IMR-90 (cell line): ENCODE results near the gene ITGB1. TPM values are rescaled to one million over a fixed set of nuclear protein-coding genes. Genes with fewer than 3 reads are reported as not detected.

Experiments used
- ATAC-seq: fragments of 200-7000 bp; cut with Tn5 transposase; 2 replicates; pipeline ENCODE4 v1.9.1; 2020; ENCODE audit warnings: low read depth, mild to moderate bottlenecking, moderate library complexity
- BruUV-seq: library from RNA; stranded (reverse); fragments of 400-500 nt; replicated peaks from 2 replicates; lab custom pipeline; 2021; lab: Mats Ljungman, UMichigan
- CTCF ChIA-PET: fragments of 300-600 bp; formaldehyde crosslinking; extraction: SDS; loops from one replicate; lab custom pipeline; 2021; ENCODE audit warnings: antibody characterized with exemption; lab: Yijun Ruan, JAX
- POLR2A ChIA-PET: fragments of 300-600 bp; sonication (Branson Sonifier 250); formaldehyde crosslinking; loops from one replicate; lab custom pipeline; 2022; ENCODE audit warnings: antibody characterized with exemption; ENCODE audit not compliant: unreplicated experiment; lab: Charles Lee
- DNase-seq: peaks from one replicate; pipeline ENCODE4 v3.0.0; 2013
- H2AFZ ChIP-seq: replicated peaks from 2 replicates; pipeline ENCODE3; 2013; ENCODE audit warnings: low read length, mild to moderate bottlenecking; ENCODE audit not compliant: poor library complexity
- H2AK5ac ChIP-seq: 2 replicates; pipeline ENCODE4 v1.6.1; 2013; ENCODE audit warnings: low read depth, low read length, inconsistent platforms
- H2AK9ac ChIP-seq: replicated peaks from 2 replicates; pipeline ENCODE3; 2013; ENCODE audit warnings: mild to moderate bottlenecking, low read depth, low read length, moderate library complexity; ENCODE audit not compliant: poor library complexity
- H2BK120ac ChIP-seq: 2 replicates; pipeline ENCODE4 v1.6.1; 2013; ENCODE audit warnings: low read depth, low read length, inconsistent platforms
- H2BK15ac ChIP-seq: 3 replicates; pipeline ENCODE4 v1.6.1; 2013; ENCODE audit warnings: low read depth, low read length, inconsistent platforms
- H2BK20ac ChIP-seq: 2 replicates; pipeline ENCODE4 v1.6.1; 2013; ENCODE audit warnings: low read depth, mild to moderate bottlenecking, inconsistent platforms, low read length, moderate library complexity
- H2BK5ac ChIP-seq: 2 replicates; pipeline ENCODE4 v1.6.1; 2013; ENCODE audit warnings: mild to moderate bottlenecking, low read depth, low read length, inconsistent platforms; ENCODE audit not compliant: poor library complexity, severe bottlenecking
- H3K14ac ChIP-seq: replicated peaks from 2 replicates; pipeline ENCODE4 v1.6.1; 2013; ENCODE audit warnings: low read depth, low read length, inconsistent platforms
- H3K18ac ChIP-seq: 2 replicates; pipeline ENCODE4 v1.6.1; 2013; ENCODE audit warnings: low read depth, low read length, control low read depth
- H3K23ac ChIP-seq: 2 replicates; pipeline ENCODE4 v1.6.1; 2013; ENCODE audit warnings: low read depth, low read length, inconsistent platforms
- H3K27ac ChIP-seq: 2 replicates; pipeline ENCODE4 v1.5.1; 2013; ENCODE audit warnings: mild to moderate bottlenecking, control low read depth, low read length; ENCODE audit not compliant: insufficient read depth
- H3K27me3 ChIP-seq: 2 replicates; pipeline ENCODE4 v1.6.1; 2013; ENCODE audit warnings: low read length; ENCODE audit not compliant: control insufficient read depth, insufficient read depth
- H3K36me3 ChIP-seq: 2 replicates; pipeline ENCODE4 v1.6.1; 2013; ENCODE audit warnings: low read length, mixed read lengths; ENCODE audit not compliant: control insufficient read depth, insufficient read depth
- H3K4ac ChIP-seq: 2 replicates; pipeline ENCODE4 v1.6.1; 2013; ENCODE audit warnings: low read depth, low read length, inconsistent platforms
- H3K4me1 ChIP-seq: 2 replicates; pipeline ENCODE4 v1.6.1; 2013; ENCODE audit warnings: low read length, mixed read lengths; ENCODE audit not compliant: control insufficient read depth, insufficient read depth
- H3K4me2 ChIP-seq: 2 replicates; pipeline ENCODE4 v1.6.1; 2013; ENCODE audit warnings: low read depth, mild to moderate bottlenecking, control low read depth, low read length, moderate library complexity
- H3K4me3 ChIP-seq: 2 replicates; pipeline ENCODE4 v1.5.1; 2013; ENCODE audit warnings: low read depth, mild to moderate bottlenecking, control low read depth, low read length, moderate library complexity; ENCODE audit not compliant: insufficient read depth
- H3K56ac ChIP-seq: 2 replicates; pipeline ENCODE4 v1.6.1; 2013; ENCODE audit warnings: low read length, inconsistent platforms; ENCODE audit not compliant: insufficient read depth; ENCODE audit errors: extremely low read depth
- H3K79me1 ChIP-seq, 2 experiments: 2 replicates each; pipeline ENCODE4 v1.6.1; 2013; ENCODE audit warnings: low read length in 2 of 2, inconsistent platforms in 1 of 2, low read depth in 1 of 2
- H3K9ac ChIP-seq: 2 replicates; pipeline ENCODE4 v1.6.1; 2013; ENCODE audit warnings: low read depth, low read length, control low read depth
- H3K9me1 ChIP-seq: 2 replicates; pipeline ENCODE4 v1.6.1; 2013; ENCODE audit warnings: low read length, inconsistent platforms; ENCODE audit not compliant: insufficient read depth
- H3K9me3 ChIP-seq: 2 replicates; pipeline ENCODE4 v1.6.1; 2013; ENCODE audit warnings: low read length; ENCODE audit not compliant: control insufficient read depth, insufficient read depth
- H4K20me1 ChIP-seq: 2 replicates; pipeline ENCODE4 v1.6.1; 2013; ENCODE audit warnings: low read length, inconsistent platforms; ENCODE audit not compliant: insufficient read depth
- H4K5ac ChIP-seq: 2 replicates; pipeline ENCODE4 v1.6.1; 2013; ENCODE audit warnings: mild to moderate bottlenecking, low read depth, low read length, control low read depth
- H4K8ac ChIP-seq, 2 experiments: 2 replicates each; pipeline ENCODE4 v1.6.1; 2013; ENCODE audit warnings: low read depth in 2 of 2, low read length in 2 of 2, control low read depth in 1 of 2, inconsistent platforms in 1 of 2
- H4K91ac ChIP-seq: 2 replicates; pipeline ENCODE4 v1.6.1; 2013; ENCODE audit warnings: low read depth, low read length, inconsistent platforms; ENCODE audit not compliant: insufficient read depth
- BHLHE40 ChIP-seq: fragments of 150-350 bp; IDR thresholded peaks from 2 replicates; pipeline ENCODE4 v1.6.1; 2016; ENCODE audit warnings: mild to moderate bottlenecking, low read depth, low read length
- CEBPB ChIP-seq: IDR thresholded peaks from 2 replicates; pipeline ENCODE4 v1.6.1; 2012; ENCODE audit warnings: low read depth, low read length, improper control_type of control experiment
- CHD1 ChIP-seq: IDR thresholded peaks from 2 replicates; pipeline ENCODE4 v1.6.1; 2012; ENCODE audit warnings: low read depth, low read length, improper control_type of control experiment
- CTCF ChIP-seq: conservative IDR thresholded peaks from 2 replicates; pipeline ENCODE4 v1.5.1; 2012; ENCODE audit warnings: mild to moderate bottlenecking, low read depth, low read length, improper control_type of control experiment
- ELK1 ChIP-seq: fragments of 150-350 bp; IDR thresholded peaks from 2 replicates; pipeline ENCODE4 v1.6.1; 2016; ENCODE audit warnings: low read depth, mild to moderate bottlenecking, low read length, moderate library complexity, borderline replicate concordance
- FOS ChIP-seq: fragments of 150-350 bp; IDR thresholded peaks from 2 replicates; pipeline ENCODE4 v1.6.1; 2016; ENCODE audit warnings: low read depth, low read length
- MAFK ChIP-seq: IDR thresholded peaks from 2 replicates; pipeline ENCODE4 v1.6.1; 2012; ENCODE audit warnings: low read depth, low read length, improper control_type of control experiment
- MAZ ChIP-seq: IDR thresholded peaks from 2 replicates; pipeline ENCODE4 v1.6.1; 2012; ENCODE audit warnings: low read depth, mild to moderate bottlenecking, low read length, improper control_type of control experiment, moderate library complexity, borderline replicate concordance
- POLR2A ChIP-seq: IDR thresholded peaks from 2 replicates; pipeline ENCODE4 v1.6.1; 2012; ENCODE audit warnings: mild to moderate bottlenecking, low read depth, low read length
- RAD21 ChIP-seq: IDR thresholded peaks from 2 replicates; pipeline ENCODE4 v1.6.1; 2012; ENCODE audit warnings: low read length, improper control_type of control experiment
- RCOR1 ChIP-seq: IDR thresholded peaks from 2 replicates; pipeline ENCODE4 v1.6.1; 2012; ENCODE audit warnings: mild to moderate bottlenecking, low read length, improper control_type of control experiment; ENCODE audit not compliant: insufficient replicate concordance
- RFX5 ChIP-seq: IDR thresholded peaks from 2 replicates; pipeline ENCODE4 v1.8.0; 2012; ENCODE audit warnings: low read depth, mild to moderate bottlenecking, low read length, moderate library complexity
- SMC3 ChIP-seq: fragments of 150-350 bp; IDR thresholded peaks from 2 replicates; pipeline ENCODE4 v1.6.1; 2016; ENCODE audit warnings: low read depth, mild to moderate bottlenecking, antibody characterized with exemption, low read length, moderate library complexity
- USF2 ChIP-seq: fragments of 150-350 bp; IDR thresholded peaks from 2 replicates; pipeline ENCODE4 v1.6.1; 2017; ENCODE audit warnings: mild to moderate bottlenecking, antibody characterized with exemption, low read length, low read depth
- WGBS, 2 experiments: methylation state at CpG; one replicate each; pipeline versions ENCODE4 v1.1.5 to v1.1.7; 2013; ENCODE audit warnings: missing lambda C conversion rate in 2 of 2; ENCODE audit not compliant: insufficient read length in 1 of 2; ENCODE audit errors: extremely low coverage in 2 of 2; 5-methylcytosine and 5-hydroxymethylcytosine counted together
- dilution Hi-C: fragments of 300-500 bp; cut with HindIII; formaldehyde crosslinking; loops from one replicate; pipeline ENCODE4 v1.14.3; 2018; ENCODE audit warnings: low sequenced_read_pairs; ENCODE audit not compliant: unreplicated experiment
- in situ Hi-C: fragments of 300-500 bp; cut with MboI; formaldehyde crosslinking; loops from 3 replicates; pipeline ENCODE4 v1.14.3; 2019; ENCODE audit warnings: low sequenced_read_pairs, inconsistent platforms, mixed read lengths
- intact Hi-C: fragments of 100-400 bp; cut with micrococcal nuclease; formaldehyde crosslinking; loops from 2 replicates; pipeline ENCODE4 v1.10.0; 2022
- polyA plus RNA-seq, 3 experiments: library from polyadenylated mRNA; depleted of rRNA; stranded (reverse); fragments of >200 nt; gene quantifications; 2 replicates each; pipeline ENCODE4 v1.2.3, GENCODE V29; 2012; ENCODE audit warnings: low replicate concordance in 1 of 3
- total RNA-seq: library from RNA; depleted of rRNA; stranded (reverse); fragments of >200 nt; gene quantifications from 2 replicates; pipeline ENCODE4 v1.2.3, GENCODE V29; 2012

The ITGB1 gene
- total and polyA plus RNA-seq, 2 of the 4 experiments (the other 2 are of a cell fraction) = 1,331 to 2,066 TPM

- in situ Hi-C loops (no loop called here), intact Hi-C loops (no loop called here), dilution Hi-C loops (no loop called here)
- no peaks in the 10 kb centered on the region for H4K20me1 ChIP-seq
- H3K36me3 ChIP-seq = no peaks in the 10 kb centered on the region
- no peak overlapping the region for H3K9ac ChIP-seq
- peak overlapping the region; percentile 95; the same call in 1 of the 2 replicates for H2AK5ac ChIP-seq
- peak overlapping the region; percentile 41; the same call in 1 of the 2 replicates for H4K91ac ChIP-seq
- no peak overlapping the region for H3K18ac ChIP-seq
- H4K8ac ChIP-seq = no peak overlapping the region
- H2BK15ac ChIP-seq = peak overlapping the region; percentile 93; the same call in 1 of the 3 replicates
- H3K56ac ChIP-seq = no peak overlapping the region
- H4K5ac ChIP-seq = no peak overlapping the region
- no CpG with 5 or more reads among the region's 3 CpGs for WGBS, 2 experiments
- no peak overlapping the region for H3K23ac ChIP-seq
- TF ChIP-seq CEBPB (no peak), RFX5 (no peak), CTCF (no peak), RAD21 (no peak), FOS (no peak), RCOR1 (no peak), ELK1 (no peak), USF2 (no peak), BHLHE40 (no peak), MAZ (no peak), SMC3 (no peak), POLR2A (no peak), CHD1 (no peak), MAFK (no peak)
- H2AK9ac ChIP-seq = no peak overlapping the region
- DNase-seq = no peak
- H2BK120ac ChIP-seq = peak overlapping the region; percentile 61
- ATAC-seq = no peak
- H2BK20ac ChIP-seq = 0 out of 2 replicates have a peak overlapping the region, but pooled peaks have one; percentile 51
- H3K14ac ChIP-seq = no peak overlapping the region
- POLR2A ChIA-PET = no interaction called here
- BruUV-seq = no TSS peak
- no peak overlapping the region for H2AFZ ChIP-seq
- peak overlapping the region; percentile 48; the same call in 1 of the 2 replicates for H3K4ac ChIP-seq
- no peak overlapping the region for H3K27ac ChIP-seq
- H3K27me3 ChIP-seq = no peaks in the 10 kb centered on the region
- peaks cover 4 to 9% of the 10 kb centered on the region in 2 experiments; a peak in 2 of 4 replicates for H3K79me1 ChIP-seq
- H3K4me3 ChIP-seq = no peak overlapping the region
- no peaks in the 10 kb centered on the region for H3K9me1 ChIP-seq
- no peaks in the 10 kb centered on the region for H3K9me3 ChIP-seq
- CTCF ChIA-PET = no interaction called here
- H2BK5ac ChIP-seq = no peak overlapping the region
- H3K4me2 ChIP-seq = no peak overlapping the region
- peaks cover 17% of the 10 kb centered on the region for H3K4me1 ChIP-seq
These were observed 21.0 kb upstream of the ITGB1 start for GRCh38 chr10:32979041-32979440.
